Activated naive CD8-positive, alpha-beta T cell treated with anti-CD3 and anti-CD28 coated beads for 36 hours (primary cell): ENCODE results near the gene EXOC3L4. TPM values are rescaled to one million over a fixed set of nuclear protein-coding genes. Genes with fewer than 3 reads are reported as not detected.
"Not testable (repeated sequence)": the region's sequence is repeated elsewhere in the genome, so short reads cannot be mapped to it uniquely, and the experiment has no call there.

Experiments used
- DNase-seq: peaks from one replicate; pipeline ENCODE4 v3.0.0; 2021
- H3K27ac Mint-ChIP-seq: one replicate; pipeline ENCODE4 v1.8.0; 2022; ENCODE audit warnings: mild to moderate bottlenecking, moderate library complexity, mixed read lengths
- H3K27me3 Mint-ChIP-seq: one replicate; pipeline ENCODE4 v1.8.0; 2022; ENCODE audit warnings: mild to moderate bottlenecking, mixed read lengths
- H3K36me3 Mint-ChIP-seq: one replicate; pipeline ENCODE4 v1.8.0; 2021; ENCODE audit warnings: mild to moderate bottlenecking, mixed read lengths
- H3K4me1 Mint-ChIP-seq: one replicate; pipeline ENCODE4 v1.8.0; 2021; ENCODE audit warnings: mixed read lengths
- H3K4me3 Mint-ChIP-seq: one replicate; pipeline ENCODE4 v1.8.0; 2022; ENCODE audit warnings: mild to moderate bottlenecking, moderate library complexity, mixed read lengths
- H3K9me3 Mint-ChIP-seq: one replicate; pipeline ENCODE4 v1.8.0; 2022; ENCODE audit warnings: mixed read lengths
- total RNA-seq, 2 experiments: library from RNA; stranded (reverse); gene quantifications; one replicate each; pipeline ENCODE4 v1.2.3, GENCODE V29; 2021

The EXOC3L4 gene
- total RNA-seq, 2 experiments from 2014 or later: not detected

DNA sequence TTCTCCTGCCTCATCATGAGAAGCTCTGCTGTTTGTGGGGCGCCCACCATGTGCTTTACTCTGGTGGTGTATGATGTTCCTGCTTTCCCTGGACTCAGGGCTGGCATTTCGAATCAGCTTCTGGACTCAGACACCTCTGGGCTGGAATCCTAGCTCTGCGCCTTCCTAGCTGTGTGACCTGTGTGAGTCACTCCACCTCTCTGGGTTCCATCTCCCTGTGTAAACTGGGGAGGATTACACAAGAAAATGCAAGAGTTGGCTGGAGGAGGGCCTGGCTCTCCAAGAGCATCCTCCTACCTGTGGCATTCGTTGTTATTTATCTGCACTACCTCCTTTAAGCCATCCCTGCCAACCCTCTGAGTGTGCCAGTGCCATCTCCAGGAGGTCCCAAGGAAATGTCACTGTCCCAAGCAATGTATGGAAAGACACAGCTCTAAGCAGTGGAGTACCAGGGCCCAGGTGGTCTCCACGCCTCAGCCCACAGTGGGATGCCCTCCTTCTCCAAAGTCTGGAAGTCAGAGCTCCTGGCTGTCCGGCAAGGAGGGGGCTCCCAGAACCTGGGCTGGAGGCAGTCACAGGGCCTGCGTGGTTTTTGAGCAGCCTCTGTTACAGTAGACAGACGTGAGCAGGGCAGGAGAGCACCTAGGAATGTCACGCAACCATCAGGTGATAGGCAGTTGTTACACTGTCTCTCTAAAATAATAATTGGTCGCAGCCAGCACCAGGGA lies 21.5 kb downstream of the EXOC3L4 start:
- DNase-seq: no peak
- Mint-ChIP-seq H3K4me1 (peaks cover 3% of the 10 kb centered on the region), H3K4me3 (no peak overlapping the region), H3K27me3 (peaks cover 10% of the 10 kb centered on the region), H3K9me3 (no peaks in the 10 kb centered on the region), H3K36me3 (no peaks in the 10 kb centered on the region), H3K27ac (no peak overlapping the region)

DNA sequence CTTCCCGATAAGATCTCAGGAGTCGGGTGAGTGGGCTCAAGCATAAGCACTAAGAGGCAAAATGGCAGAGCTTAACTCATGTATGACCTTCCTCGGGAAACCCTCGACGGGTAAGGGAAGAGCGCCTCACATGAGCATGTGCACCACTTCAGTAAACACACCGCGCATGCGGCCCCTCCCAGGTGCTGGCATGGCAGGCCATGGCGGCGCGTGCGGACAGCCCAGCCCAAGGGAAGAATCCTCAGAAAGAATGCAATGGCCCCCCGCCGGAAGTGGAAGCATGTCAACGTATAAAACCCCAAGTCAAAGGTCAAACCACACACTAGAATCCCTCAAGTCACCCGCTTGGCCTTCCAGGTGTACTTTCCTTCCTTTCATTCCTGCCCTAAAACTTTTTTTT lies 22.1 kb downstream of the EXOC3L4 start:
- H3K9me3 Mint-ChIP-seq: no peaks in the 10 kb centered on the region
- no peak overlapping the region for H3K4me3 Mint-ChIP-seq
- H3K36me3 Mint-ChIP-seq: no peaks in the 10 kb centered on the region

DNA sequence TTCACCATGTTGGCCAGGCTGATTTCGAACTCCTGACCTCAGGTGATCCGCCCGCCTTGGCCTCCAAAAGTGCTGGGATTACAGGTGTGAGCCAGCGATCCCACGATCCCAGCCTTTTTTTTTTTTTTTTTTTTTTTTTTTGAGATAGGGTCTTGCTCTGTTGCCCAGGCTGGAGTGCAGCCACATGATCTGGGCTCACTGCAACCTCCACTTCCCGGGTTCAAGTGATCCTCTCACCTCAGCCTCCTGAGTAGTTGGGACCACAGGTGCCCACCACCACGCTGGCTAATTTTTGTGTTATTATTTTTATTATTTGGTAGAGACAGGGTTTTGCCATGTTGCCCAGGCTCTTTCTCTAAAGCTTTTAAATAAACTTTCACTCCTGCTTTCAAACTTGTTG lies 23.0 kb downstream of the EXOC3L4 start:
- not testable (repeated sequence) for H3K9me3 Mint-ChIP-seq, DNase-seq, H3K4me3 Mint-ChIP-seq, H3K36me3 Mint-ChIP-seq, H3K4me1 Mint-ChIP-seq, H3K27ac Mint-ChIP-seq
- H3K27me3 Mint-ChIP-seq: peaks cover 23% of the 10 kb centered on the region

More for the DNA sequence above, 22.1 kb downstream of the EXOC3L4 start:
- DNase-seq: no peak
- peaks cover 16% of the 10 kb centered on the region for H3K27me3 Mint-ChIP-seq
- H3K27ac Mint-ChIP-seq: no peak overlapping the region
- H3K4me1 Mint-ChIP-seq: peaks cover 3% of the 10 kb centered on the region

DNA sequence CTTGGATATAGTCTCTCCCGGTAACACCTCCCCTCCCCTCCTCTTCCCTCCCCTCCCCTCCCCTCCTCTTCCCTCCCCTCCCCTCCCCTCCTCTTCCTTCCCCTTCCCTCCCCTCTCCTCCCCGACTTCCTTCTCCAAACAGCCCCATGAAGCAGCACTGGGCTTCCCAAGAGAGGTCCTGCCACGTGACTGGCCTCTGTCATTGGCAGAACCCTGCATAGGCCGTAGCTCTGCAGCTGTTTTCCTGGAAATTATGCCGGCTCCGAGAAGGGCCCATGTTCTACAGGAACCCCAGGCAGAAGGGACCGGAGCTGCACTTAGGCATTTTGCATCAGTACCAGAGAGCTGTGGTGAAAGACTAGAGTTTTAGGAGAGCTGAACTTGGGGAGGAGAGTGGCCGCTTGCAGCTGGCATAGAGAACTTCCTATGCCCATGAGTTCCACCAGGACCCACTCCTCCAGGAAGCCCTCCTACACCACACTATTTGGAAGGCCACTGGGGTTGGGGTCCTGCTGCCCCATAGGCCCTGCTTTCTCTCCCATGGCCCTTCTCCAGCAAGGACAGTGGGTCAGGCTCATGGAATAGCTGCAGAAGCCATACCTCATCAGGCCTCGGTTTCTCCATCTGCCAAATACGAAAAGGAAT lies 23.6 kb downstream of the EXOC3L4 start:
- no peak for DNase-seq
- no peak overlapping the region for H3K4me3 Mint-ChIP-seq
- peaks cover 3% of the 10 kb centered on the region for H3K4me1 Mint-ChIP-seq
- peaks cover 23% of the 10 kb centered on the region for H3K27me3 Mint-ChIP-seq
- no peaks in the 10 kb centered on the region for H3K9me3 Mint-ChIP-seq
- H3K36me3 Mint-ChIP-seq: no peaks in the 10 kb centered on the region
- no peak overlapping the region for H3K27ac Mint-ChIP-seq

DNA sequence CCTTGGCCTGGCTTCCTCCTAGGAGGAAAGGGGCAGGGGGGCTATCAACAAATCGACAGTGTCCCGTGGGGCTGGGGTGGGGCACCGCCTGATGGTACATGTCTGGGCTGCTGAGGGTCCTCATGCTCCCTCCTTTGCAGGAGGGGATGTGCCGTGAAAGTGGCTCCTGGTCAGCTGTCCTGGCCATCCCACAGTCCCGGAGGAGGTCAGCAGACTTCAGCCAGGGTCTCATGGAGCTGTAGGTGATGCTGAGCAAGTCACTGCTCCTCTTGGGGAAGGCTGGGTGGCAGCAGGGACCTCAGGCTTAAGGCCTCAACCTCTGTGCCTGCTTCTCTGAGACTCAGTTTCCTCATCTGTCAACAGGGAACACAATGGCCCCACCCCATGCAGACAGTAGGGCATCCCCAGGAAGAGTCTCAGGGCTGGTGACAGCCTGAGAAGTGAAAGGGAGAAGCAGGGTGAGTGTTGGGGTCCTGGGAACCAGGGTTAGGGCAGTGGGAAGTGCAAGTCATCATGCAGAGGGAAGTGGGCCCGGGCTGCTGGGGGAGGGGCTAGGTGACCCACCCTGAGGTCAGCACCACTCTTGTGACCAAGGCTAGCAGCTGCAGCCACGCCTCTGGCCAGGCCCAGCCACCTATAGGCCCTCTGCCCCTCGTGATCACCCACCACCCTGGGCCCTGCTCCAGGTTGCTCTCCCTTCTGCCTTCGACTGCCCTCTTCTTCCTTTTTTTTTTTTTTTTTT lies 24.3 kb downstream of the EXOC3L4 start:
- H3K36me3 Mint-ChIP-seq: no peaks in the 10 kb centered on the region
- H3K4me1 Mint-ChIP-seq: peaks cover 3% of the 10 kb centered on the region
- peaks cover 26% of the 10 kb centered on the region for H3K27me3 Mint-ChIP-seq

DNA sequence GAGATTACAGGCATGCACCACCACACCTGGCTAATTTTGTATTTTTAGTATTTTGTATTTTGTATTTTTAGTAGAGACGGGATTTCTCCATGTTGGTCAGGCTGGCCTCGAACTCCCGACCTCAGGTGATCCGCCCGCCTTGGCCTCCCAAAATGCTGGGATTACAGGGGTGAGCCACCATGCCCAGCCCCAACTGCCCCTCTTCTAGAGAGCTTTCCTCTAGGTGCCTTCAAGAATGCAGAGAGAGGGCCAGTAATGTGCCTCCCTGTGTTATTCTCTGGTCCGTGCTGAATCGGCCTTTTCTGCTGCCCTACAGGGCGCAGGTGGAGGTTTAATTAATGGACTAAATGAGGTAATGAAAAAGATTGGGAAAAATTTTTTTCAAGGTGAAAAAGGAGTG lies 25.0 kb downstream of the EXOC3L4 start:
- DNase-seq, H3K4me3 Mint-ChIP-seq, H3K27ac Mint-ChIP-seq, H3K4me1 Mint-ChIP-seq, H3K9me3 Mint-ChIP-seq, H3K36me3 Mint-ChIP-seq: not testable (repeated sequence)
- H3K27me3 Mint-ChIP-seq: peaks cover 33% of the 10 kb centered on the region

More for the DNA sequence above, 24.3 kb downstream of the EXOC3L4 start:
- no peak overlapping the region for H3K27ac Mint-ChIP-seq
- no peak for DNase-seq
- no peak overlapping the region for H3K4me3 Mint-ChIP-seq
- no peaks in the 10 kb centered on the region for H3K9me3 Mint-ChIP-seq

DNA sequence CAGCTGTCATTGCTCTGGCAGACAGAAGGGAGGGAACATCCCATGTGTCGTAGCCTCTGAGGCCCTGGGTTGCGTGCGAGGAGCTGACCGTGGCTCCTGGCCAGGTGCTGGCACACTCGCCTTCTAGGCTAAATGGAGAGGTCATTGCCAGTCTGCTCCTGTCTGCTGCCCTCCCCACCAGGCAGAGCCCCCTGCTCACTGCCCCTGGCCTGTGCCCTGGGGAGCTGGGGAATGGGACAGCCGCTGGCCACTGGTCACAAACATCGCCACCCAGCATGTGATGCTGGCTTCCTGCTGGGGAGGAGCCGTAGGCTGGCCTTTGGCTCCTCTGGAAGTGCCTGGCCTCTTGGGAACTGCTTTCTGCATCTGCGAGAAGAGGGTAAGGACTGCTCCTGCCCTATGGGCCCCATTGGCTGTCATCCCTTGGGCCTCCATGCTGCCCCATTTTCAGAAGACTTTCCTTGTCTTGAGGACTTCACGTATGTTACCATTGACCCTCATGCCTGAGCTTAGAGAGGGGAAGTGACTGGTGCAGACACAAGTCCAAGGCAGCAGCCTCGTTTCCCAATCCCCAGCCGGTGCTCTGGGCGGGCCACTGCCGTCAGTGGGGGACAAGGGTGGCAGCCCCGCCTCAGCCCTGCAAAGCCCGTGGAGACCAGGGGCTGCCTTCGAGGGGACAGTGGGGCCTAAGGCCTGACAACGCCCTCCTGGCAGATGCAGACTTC lies 26.8 kb downstream of the EXOC3L4 start:
- H3K27me3 Mint-ChIP-seq: peaks cover 38% of the 10 kb centered on the region
- H3K4me1 Mint-ChIP-seq: no peaks in the 10 kb centered on the region
- DNase-seq: no peak
- H3K27ac Mint-ChIP-seq: no peak overlapping the region
- H3K4me3 Mint-ChIP-seq: no peak overlapping the region
- H3K9me3 Mint-ChIP-seq: no peaks in the 10 kb centered on the region
- no peaks in the 10 kb centered on the region for H3K36me3 Mint-ChIP-seq

DNA sequence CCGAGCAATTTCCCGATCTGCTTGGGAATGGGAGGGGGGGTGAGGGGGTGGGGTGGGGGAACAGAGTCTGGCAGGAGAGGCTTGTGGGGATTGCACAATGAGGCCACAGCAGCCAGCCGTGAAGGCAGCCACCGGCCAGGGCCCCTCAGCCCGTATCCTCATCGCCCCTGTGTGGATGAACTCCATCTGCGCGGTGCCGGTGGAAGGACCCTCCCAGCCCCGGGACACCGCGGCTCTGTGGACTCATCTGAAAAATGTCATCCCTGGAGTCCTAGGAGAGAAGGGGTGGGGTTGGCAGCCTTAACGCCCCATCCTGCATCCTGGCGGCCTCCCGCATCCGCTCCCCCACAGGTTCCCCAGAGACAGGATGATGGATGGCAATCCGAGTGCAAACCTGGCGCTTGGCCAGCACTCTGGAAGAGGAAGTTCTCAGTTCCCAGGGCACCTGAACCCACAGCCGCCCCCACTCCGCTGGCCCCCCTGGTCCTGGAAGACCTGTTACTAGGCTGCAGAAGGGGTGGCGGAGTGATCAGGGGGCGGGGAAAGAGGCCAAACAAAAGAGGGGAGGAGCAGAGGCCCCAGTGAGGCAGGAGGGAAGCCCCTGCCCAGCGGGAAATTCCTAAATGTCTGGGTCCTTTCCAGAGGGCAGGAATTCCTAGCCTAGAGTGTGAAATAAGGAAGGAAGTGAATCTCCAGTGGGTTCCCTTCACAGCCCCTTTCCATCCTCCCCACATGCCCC lies 27.5 kb downstream of the EXOC3L4 start:
- Mint-ChIP-seq H3K4me3 (no peak overlapping the region), H3K4me1 (no peaks in the 10 kb centered on the region), H3K27me3 (peaks cover 38% of the 10 kb centered on the region)

DNA sequence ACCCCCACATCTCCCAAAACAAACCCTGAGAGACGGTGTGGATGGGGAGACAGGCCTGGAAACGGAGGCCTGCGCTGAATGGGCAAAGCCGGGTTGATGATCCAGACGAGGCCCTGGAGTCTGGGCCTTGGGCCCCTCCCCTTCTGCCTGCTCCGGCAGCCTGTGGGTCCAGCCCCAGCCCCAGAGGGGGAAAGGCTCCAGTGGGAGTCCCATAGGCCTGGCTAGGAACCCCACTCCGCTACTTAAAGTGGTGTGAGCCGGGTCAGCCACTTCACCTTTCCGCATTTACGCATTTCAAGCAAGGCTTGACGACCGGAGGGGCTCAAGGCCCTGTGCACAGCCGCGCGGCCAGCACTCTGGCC lies 28.0 kb downstream of the EXOC3L4 start:
- Mint-ChIP-seq H3K27ac (no peak overlapping the region), H3K9me3 (no peaks in the 10 kb centered on the region), H3K27me3 (peaks cover 38% of the 10 kb centered on the region), H3K4me1 (no peaks in the 10 kb centered on the region), H3K4me3 (no peak overlapping the region), H3K36me3 (no peaks in the 10 kb centered on the region)
- no peak for DNase-seq

More for the DNA sequence above, 27.5 kb downstream of the EXOC3L4 start:
- Mint-ChIP-seq H3K27ac (no peak overlapping the region), H3K9me3 (no peaks in the 10 kb centered on the region), H3K36me3 (no peaks in the 10 kb centered on the region)
- DNase-seq: no peak

DNA sequence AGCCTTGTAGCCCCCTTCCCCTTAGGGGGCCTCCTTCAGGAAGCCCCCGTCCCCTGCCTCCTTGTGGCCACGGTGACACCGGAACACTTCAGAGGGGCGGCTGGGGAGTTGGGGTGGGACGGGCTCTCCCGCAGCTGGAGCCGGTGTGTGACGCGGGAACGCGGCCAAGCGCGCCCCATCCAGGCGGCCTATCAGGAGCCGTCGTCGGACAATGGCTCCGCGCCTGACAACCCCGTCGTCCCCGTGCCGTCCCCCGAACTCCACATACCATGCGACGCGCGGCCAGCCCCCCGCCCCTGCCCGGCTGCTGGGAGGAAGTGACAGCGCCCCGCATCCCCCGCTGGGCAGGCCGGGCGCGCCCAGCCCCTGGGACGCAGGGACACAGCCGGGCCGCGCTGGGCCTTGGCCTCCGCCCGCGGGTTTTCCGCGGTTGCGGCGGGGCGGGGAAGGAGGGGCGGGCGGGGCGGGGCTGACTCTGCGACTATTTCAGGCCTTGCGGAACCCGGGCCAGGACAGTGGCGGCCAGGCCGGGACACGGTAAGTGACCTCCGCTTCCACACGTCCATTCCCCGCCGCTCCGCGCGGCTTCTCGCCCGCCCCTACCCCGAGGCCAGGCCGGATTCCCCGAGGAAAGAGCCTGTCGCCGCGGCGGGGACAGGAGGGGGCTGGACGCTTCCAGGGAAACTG lies 28.6 kb downstream of the EXOC3L4 start, which contains the start of gene TNFAIP2:
Gene TNFAIP2, plus strand, starts transcription at position 515 of the 687 bp plus-strand sequence. CDS start 2,997 bp downstream, outside the sequence.
- Mint-ChIP-seq H3K27me3 (peaks cover 38% of the 10 kb centered on the region), H3K4me3 (no peak within 1 kb of the TSS), H3K27ac (no peak within 1 kb of the TSS), H3K4me1 (no peaks in the 10 kb centered on the region), H3K9me3 (no peaks in the 10 kb centered on the region), H3K36me3 (no peaks in the 10 kb centered on the region)
- DNase-seq: no peak

DNA sequence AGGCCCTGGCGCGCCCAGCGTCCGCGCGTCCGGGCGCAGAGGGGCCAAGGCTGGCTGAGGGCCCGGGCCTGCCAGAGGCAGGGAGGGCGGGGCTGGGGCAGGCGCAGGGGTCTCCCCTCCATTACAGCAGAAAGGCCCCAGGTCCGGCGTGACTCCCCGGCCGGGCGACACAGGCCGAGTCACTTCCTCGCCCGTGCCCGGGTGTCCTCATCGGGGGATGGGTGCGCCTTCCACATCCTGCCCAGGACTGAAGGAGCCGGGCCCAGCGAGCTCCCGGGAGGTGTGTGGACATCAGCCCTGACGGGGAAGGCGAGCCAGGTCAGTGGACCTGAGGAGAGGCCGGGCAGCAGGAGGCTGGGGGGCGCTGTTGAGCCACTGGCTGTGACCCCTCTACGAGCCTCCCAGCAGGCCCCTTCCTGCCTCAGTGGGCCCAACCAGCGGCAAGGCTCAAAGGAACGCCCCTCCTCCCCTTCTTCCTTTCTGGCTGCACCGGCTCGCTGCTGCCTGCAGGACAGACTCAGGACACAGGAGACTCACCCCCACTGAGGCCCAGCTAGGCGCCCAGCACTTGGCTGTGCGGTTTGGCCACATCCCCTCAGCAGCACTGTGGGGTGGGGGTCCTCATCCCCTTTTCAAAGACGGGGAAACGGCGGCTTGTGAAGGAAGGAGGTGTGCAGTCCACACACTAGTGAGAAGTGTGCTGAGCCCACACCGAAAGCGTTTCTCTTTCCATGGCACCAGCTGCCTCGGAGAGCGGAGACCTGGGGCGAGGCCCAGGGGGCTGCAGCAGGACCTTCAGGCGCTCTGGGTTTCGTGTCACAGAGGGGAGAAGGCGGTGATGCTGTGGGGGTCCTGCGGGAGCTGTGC lies 29.3 kb downstream of the EXOC3L4 start:
- no peak overlapping the region for H3K27ac Mint-ChIP-seq
- no peak for DNase-seq
- H3K4me3 Mint-ChIP-seq: no peak overlapping the region
- H3K9me3 Mint-ChIP-seq: no peaks in the 10 kb centered on the region
- H3K27me3 Mint-ChIP-seq: peaks cover 38% of the 10 kb centered on the region
- no peaks in the 10 kb centered on the region for H3K4me1 Mint-ChIP-seq
- no peaks in the 10 kb centered on the region for H3K36me3 Mint-ChIP-seq

DNA sequence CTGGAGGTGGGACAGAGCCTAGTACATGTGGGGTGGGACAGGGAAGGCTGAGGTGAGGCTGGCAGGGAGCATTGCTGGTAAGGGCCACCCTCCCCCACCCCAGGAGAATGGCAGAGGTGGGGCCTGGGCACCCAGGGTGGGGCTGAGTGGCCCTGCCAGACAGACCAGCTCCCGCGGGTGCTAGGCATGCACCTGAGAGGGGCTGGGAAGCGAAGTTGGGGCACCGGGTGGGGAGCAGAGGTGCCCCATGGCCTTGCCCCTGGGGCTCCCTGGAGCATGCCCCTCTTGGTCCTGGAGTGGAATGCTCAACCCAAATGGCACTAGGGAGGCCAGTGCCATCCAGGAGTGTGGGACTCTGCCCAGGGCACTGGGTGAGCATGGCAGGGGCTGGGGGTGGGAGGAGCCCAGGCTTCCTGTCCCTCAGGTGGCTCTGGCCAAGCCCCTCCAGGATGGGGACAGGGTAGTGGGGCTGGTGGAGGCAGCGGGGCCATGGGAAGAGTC lies 30.0 kb downstream of the EXOC3L4 start:
- DNase-seq: no peak
- Mint-ChIP-seq H3K36me3 (no peaks in the 10 kb centered on the region), H3K9me3 (no peaks in the 10 kb centered on the region), H3K27me3 (peaks cover 38% of the 10 kb centered on the region), H3K27ac (no peak overlapping the region), H3K4me3 (no peak overlapping the region), H3K4me1 (no peaks in the 10 kb centered on the region)
